Measurements from ENCODE around the gene GALNT13.
"Not testable (repeated sequence)": the region's sequence is repeated elsewhere in the genome, so short reads cannot be mapped to it uniquely, and the experiment has no call there.

Gene GALNT13

DNA sequence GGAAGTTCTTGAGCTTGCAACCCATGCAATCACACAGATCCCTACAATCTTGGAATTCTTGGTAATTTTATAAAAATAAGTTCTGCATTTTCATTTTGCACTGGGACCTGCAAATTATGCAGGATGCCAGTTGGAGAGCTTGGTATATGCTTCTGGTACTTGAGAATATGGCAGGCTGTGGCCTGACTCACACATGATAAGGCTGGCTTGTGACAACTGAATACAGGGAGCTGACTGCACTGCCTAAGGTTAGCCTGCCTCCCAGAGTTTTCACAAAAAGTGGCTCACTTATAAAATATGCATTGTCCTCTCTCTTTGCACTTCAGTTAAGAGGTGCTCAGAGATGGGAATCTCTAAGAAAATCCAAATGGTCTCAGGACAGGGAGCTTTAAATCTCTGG is 561.3 kb downstream of the GALNT13 start:
- DNase-seq: no peak

DNA sequence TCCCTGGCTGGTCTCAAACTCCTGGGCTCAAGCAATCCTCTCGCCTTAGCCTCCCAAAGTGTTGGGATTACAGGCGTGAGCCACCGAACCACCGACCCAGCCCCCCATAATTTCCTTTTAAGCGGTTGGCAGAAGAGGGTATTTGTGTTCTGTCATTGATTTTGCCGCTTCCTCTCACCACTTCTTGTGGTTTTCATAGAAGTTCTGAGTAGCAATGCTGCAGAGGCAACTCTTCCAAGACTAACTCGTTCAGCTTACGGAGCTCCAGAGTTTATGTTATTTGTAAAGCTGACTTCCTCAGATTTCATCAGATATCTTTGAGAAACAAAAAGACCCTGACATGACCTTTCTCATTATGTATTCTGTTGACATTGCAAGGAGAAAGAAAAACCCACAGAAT is 565.4 kb downstream of the GALNT13 start:
- DNase-seq: no peak

DNA sequence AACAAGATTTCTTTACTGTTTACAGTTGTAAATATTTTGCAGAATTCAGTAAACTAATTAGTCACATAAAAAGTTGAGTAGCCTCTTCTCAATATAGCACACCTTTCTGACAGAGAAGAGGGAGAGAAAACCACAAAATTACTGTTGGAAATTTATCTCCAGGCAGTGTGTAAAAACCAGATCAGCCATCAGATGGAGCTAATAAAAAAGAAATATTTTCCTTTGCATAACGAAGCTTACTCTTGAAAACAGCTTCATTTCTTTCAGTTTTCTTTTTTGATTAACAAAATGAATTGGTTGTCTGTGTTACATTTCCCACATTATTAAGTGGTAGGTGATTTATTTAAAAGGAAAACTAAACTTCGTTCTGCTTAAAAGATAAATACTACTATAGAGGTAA is 567.4 kb downstream of the GALNT13 start:
- no peak for DNase-seq

DNA sequence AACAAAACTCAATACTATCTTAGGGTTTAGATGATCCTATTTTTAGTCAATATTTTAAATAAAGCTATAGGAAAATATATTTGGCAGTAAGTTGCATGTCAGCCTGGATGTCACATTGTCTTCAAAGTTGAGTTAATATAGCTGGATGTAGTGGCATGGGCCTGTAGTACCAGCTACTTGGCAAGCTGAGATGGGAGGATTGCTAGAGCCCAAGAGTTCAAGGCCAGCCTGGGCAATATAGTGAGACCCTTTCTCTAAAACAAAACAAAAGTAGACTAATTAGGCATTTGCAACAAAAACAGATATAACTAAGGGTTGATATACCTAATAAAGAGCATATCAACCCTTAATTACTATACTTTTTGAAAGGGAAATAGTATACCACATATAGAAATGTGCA is 572.2 kb downstream of the GALNT13 start:
- DNase-seq: no peak

DNA sequence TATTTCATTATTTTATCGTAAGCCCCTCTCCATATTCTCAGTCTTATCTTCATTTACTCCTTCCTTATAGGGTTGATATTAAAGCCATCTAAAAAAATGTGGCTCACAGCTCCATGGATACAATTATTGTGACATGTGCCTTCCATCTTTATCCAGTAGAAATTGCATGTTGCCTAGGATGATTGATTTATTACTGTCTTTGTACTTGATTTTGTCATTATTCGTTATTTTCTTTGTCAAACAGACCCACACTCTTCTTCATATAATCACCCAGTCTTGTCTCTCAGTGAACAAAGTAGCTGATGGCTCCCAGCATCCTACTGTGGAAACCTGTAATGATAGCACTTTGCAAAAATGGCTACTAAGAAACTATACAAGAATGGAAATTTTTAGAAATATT is 574.6 kb downstream of the GALNT13 start:
- no peak for DNase-seq

DNA sequence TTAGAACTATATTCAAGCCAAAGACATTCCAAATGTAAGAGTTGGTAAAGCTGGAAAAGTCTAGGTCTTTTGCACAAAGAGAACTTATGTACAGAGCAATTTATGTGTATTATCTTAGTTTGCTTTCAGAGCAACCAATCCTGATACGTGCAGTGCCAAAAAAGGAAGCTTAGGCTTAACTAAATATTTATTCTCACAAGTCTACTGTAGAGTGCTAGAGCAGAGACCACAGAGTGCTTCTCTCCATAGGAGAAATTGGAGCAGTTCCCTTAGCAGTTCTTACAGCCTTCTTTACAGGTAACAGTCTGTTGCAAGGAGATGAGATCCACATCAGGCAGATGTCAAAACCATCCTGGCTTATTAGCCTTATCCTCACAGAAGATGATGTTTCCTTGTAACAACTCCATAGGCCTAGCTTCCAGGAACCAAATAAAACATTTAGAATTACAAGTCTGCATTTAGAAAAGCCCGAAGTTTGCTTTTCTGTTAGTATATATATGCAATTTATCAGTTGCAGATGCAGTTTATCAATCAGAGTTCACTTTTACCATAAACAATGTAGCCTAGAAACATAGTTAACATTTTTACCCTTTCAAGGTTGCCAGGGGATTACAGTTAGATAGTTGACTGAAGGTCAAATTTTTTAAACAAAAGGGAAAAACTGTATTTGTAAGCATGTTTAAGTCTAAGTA is 576.2 kb downstream of the GALNT13 start:
- no peak for DNase-seq

DNA sequence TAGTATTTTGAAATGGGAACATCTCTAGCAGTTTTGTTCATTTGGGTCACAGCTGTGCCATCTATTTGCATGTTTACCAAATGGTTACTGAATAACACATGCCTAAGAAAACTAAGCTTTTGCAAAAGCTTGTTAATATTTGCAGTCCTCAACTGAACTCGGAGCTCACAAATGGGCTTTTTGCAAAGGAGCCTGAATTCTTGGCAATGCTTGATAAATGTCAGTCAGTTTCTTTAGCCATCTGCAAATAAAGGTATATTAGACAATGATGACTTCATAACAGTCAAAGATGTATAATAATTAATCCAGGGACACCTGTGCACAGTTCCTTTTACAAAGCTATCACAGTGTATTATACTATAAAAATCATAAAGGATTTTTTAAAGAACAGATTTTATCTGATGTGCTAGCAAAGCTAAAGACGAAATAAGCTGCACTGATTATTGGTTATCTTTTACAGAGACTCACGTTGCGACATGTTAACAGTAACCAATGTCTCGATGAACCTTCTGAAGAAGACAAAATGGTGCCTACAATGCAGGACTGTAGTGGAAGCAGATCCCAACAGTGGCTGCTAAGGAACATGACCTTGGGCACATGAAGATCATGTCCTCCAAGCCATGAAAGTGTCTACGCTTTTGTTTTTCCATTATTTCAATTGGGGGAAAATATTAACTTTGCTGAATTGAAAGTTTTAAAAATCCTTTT is 578.4 kb downstream of the GALNT13 start:
- DNase-seq: no peak

DNA sequence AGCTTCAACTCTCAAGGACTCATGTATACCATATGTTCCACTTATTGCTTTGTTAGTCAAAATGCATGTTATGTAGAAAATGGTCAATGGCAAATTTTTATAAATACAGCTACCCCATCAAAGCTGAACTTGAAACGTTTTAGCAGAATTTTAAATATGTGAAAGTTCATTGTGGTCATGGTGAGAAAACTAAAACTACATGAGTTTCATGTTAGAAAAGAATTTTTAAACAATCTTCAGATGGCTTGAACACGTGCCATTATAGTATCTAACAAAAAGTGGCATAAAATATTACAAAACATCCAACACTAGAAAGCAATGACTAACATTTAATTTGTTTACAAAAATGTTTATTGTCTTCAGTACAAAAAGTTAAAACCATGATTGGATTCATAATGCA is 580.7 kb downstream of the GALNT13 start:
- no peak for DNase-seq

DNA sequence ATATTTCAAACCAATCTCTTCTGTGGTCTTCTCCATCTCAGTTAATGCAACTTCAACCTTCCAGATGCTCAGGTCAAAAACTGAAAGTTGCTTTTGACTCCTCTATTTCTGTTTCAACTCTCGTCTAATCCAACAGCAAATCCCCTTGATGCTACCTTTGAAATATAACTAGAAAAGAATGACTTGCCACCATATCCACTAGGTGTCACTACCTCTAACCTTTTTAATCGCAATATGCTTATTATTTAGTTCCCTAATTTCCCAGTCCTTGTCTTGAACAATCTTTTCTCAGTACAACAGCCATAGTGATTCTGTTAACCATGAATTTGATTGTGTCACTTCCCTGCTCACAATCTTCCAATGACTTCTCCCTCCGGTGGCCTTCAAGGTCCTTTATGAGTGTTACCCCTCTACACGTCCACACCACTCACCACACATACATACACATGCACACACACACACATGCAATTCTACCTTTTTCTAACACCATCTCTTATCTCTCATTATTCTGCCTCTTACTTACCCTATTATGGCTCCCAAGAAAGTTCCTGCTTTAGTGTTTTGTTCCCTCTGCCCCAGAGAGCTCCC is 581.3 kb downstream of the GALNT13 start:
- DNase-seq: no peak

DNA sequence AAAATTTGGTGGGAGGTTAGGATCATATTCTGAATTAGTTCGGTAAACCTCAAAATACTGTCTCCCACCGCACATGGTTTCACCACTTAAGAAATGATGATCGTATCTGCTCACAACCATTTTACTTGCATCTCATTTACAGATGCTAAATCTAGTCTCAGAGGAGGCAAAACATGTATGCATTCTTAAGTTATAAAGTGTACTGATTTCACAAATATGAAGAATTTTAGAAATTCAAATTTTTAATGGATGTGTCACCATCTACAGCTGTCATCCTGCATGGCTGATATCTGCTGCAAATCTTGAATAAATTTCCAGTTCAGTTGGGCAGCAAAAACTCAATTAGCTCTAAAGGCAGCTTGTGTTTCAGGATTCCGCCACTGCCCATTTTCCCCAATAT is 583.4 kb downstream of the GALNT13 start:
- DNase-seq: no peak

DNA sequence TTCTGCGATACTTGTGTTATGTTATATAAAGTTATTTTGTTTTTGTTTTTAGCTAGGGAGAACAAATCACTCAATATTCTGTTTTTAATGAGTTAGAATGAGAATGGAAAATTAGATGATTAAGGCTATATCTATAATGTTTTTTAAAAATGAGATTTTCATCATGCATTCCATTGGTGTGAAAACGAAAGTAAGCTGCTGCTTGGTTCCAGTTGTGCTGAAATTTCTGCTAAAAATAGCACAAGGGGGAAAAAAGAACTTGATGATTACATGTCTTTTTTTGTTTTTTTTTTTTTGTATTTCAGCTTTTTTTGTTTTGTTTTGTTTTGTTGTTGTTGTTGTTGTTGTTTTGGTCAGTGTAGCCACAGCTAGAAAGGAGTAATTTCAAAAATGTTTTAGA is 584.1 kb downstream of the GALNT13 start:
- no peak for DNase-seq

DNA sequence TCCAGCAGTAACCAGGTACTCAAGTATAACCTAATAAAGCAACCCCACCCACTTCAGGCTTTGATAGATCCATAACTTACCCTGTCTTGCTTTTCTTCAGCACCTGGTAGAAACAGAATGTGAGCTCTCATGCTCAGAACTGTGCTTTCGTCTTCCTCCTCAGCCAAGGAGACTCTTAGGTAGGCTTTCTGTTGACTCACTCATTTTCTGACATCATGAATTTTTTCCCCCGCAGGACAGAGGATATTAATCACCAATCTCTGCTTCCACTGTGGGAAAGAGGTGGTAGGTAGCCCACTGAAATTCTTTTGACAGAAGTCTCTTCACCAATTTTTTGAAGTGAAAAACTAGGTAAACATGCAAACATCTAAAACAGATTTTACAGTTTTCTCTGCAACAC is 585.6 kb downstream of the GALNT13 start:
- no peak for DNase-seq

DNA sequence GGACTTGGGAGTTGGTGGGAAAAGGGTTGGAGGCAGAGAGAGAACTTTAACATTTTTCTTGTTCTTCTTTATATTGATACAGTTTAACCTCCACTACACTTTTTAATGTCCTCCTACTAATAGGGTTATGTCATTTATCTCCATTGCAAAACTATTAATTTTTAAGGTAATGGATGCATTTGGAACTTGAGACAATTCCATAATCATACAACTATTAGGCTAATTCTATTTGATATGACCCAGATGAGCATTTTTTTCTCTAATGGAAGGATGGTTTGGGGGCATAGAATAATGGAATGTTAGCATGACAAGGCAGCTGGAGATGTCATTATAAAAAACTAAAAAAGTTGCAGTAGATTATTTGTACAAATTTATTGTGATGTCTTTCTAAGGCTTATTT is 587.6 kb downstream of the GALNT13 start:
- no peak for DNase-seq

DNA sequence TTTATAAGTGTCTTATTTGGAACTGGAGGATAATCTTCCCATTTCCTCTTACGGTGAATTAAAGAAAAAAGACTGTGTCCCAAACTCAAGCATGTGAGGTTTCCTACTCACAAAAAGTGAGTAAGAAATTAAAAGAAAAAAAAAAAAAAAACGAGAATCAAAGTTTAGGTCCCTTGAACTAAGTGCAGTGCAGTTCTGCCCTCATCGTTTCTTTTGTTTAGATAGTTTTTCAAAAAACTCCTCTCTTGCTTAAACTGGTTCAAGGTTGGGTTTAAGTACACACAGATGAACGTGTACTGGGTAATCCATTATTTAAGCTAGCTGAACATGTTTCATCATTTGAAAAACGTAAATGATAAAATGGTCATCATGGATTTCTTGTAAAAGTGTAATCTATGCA is 590.9 kb downstream of the GALNT13 start:
- no peak for DNase-seq

DNA sequence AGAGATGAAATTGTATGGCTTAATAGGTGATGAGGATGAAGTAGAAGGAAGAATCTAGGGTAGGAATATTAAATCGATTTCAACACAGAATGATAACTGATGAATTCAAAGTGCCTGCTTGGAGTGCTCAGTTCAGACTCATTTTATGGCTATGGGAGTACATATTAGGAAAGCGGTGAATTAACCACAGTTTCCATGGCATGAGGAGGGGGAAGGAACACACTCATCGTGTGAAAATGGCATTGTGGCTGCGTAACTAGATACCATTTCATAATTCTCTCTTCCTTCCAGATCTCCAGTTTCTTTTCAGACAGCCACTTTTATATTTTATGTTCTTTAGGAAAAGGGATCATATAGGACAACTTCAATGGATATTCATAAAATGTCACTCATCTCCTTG is 594.5 kb downstream of the GALNT13 start:
- no peak for DNase-seq

DNA sequence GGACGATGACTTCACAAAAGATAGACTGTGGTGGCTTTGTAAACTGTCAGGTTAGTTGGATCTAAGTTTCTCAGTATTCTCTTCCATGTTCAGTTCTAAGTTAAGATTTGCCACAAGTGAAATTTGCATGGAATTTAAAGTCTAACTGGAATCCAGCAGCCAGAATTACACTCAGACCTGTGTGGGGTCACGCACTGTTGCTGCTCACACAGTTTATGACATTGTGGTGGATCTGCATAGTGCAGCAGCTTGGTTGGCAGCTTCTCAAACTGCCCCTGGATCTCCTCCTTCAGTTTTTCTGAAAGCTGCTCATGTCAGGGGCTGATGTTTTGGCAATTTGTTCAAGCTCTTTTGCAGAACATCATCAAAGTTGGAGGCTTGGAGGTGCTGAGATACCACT is 598.7 kb downstream of the GALNT13 start:
- DNase-seq: no peak

DNA sequence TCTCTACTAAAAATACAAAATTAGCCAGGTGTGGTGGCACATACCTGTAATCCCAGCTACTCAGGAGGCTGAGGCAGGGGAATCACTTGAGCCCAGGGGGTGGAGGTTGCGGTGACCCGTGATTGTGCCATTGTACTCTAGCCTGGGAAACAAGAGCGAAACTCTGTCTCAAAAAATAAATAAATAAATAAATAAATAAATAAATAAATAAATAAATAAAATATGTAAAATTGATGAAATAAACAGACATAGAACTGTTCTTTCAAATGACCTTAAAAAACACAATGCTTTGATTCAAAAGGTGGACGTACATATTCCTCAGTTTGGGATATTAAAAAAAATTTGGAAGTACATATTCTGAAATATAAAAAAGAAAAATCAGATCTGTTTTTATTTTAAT is 599.8 kb downstream of the GALNT13 start:
- not testable (repeated sequence) for DNase-seq

DNA sequence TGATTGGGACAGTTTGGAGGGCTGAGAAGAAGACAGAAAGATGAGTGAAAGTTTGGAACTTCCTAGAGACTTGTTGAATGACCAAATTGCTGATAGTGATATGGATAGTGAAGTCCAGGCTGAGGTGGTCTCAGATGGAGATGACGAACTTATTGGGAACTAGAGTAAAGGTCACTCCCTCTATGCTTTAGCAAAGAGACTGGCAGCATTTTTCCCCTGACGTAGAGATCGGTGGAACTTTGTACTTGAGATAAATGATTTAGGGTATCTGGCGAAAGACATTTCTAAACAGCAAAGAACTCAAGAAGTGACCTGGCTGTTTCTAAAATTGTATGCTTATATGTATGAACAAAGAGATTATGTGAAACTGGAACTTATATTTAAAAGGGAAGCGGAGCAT is 605.6 kb downstream of the GALNT13 start:
- no peak for DNase-seq

DNA sequence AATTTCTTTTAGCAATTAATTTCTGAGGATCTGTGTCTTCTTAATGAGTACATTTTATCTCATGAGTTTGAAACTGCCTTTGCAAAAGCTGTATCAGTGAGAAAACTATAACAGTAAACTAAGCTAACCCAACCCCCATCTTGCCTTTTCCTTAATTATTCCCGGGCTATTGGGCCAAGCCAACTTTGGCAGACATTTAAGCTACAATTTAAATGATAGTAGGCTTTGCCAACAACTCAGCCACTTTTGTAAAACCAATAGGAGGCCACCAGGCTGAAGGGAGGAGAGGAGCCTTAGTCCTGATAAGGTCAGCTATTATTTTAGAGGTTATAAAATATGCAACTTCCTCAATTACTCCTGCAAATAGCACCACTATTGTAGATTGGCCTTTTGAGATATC is 608.8 kb downstream of the GALNT13 start:
- DNase-seq: no peak

DNA sequence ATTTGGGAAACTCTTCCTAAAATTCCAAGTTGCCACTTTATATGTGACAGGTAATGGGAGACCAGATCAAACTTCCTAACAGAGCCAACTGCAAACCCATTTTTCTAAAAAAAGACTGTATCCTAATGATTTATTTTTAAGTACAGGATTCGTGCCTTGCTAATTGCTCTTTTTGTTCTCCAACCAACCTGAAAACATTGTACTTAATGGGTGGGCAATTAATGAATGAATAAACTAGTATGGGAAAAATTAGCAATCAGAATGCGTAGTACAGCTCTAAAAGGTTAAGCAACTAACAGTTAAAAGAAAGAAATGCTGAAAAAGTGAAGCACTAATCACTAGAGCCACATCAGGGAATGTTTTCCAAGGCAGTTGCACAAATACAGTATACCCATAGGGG is 609.6 kb downstream of the GALNT13 start:
- no peak for DNase-seq

DNA sequence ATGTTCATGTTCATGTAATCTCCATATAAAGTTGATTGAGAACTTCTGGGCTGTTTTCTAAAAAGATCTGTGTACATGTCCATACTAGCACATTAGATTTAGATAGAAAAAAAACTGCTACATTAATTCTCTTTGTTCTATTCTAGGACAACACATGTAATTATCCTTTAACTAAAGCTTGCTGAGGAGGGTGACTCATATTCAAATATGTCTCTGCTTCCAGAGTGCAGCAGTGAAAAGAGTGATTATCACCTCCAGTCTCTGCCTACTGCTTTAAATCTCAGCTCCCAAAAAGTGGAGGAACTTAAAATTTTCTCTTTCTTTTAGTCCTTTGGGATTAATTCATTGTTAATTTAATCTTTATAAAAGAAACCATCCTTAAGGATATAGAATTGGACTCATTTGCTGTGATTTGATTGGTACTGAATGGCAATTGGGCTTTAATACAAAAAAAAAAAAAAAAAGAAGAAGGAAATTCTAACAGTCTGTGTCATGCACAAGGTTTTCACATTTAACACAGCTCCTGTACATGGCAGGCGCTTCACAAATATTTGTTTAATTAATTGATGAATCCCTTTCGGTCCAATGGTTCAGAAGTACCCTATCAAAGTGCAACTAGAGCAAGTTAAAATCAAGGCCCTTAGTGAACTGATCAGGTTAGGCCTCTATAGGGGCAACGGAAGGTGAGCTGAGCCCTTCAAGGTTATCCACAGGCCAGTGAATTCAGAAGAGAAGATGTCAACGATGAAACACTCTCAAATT is 612.8 kb downstream of the GALNT13 start:
- no peak for DNase-seq

DNA sequence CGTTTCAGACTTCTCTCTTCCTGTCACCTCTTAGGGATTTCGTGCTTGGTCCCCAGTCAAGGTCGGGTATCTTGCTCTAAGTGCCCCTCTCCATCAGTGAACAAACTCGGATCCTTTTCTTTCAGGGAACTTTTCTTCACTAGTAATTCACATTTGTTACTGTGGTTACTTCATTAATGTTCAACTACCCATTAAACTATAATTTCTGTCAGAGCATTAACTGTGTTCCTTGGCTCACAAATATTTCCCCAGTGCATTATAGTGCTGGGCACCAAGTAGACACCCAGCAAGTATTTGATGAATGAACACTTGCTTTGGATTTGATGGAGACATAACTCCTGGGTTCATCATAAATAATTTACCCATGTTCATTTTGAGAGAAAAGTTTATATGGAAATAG is 617.1 kb downstream of the GALNT13 start:
- DNase-seq: no peak

DNA sequence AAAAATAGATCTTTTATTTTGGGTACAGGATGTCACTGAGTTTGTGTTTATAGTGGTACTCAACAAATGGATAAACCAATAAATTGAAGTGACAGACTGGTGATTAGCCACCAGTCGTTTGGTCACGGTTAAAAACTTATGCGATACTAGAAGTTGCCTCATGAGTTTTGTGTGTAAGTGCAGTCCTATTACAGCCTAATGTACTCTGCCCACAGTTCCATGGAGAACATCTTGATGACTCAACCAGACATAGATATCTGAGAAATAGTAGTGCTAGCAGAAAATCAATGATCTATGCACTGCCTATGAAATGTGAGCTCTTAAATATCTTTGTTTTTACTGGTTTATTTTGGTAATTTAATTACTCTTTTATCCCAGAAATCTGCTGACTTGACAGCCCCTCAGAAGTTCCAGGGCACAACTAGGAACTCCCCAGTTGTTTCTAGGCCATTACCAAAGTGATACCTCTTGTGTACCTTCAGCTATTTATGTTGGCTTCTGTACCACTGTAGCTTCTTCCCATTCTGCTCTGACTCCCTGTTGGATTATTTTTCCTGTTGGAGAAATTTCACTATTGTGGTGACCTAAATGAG is 617.6 kb downstream of the GALNT13 start:
- no peak for DNase-seq
